ENCODE data around the gene SNX2. TPM values are rescaled to one million over a fixed set of nuclear protein-coding genes. Genes with fewer than 3 reads are reported as not detected.

SNX2 gene
- total and polyA plus RNA-seq, 2 donors (not counting 1 experiment from before 2014, with no cell fraction given) = 107 to 266 TPM

DNA sequence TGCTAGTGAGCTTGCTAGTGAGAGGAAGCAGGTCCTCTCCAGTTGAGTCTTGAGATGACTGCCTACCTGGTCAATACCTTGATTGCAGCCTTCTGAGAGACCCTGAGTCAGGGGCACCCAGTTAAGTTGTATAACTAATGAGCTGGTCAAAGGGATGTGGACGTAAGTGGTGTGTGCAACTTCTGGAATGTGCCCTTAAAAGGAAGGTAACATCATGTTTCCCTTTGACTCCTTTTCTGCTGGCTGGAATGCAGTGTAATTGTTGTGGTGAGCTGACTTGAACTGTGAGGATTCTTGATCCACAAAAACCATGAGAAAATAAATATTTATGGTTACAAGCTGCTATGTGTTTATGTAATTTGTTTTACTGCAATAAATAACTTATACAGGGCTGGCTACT lies 2.4 kb upstream of the SNX2 start:
- ChIA-PET POLR2A (no interaction called here), CTCF (interaction anchor here (1.2 to 2.3 kb wide), 2 partner anchors 11 to 15 kb away, joined by 4 to 7 read pairs; no protein-coding TSS in a partner anchor)
- Histone ChIP-seq H3K4me1 (ENCODE audit: control insufficient read depth in 2 of 2, insufficient read depth in 2 of 2, low read length in 2 of 2) (peaks cover 0 to 6% of the 10 kb centered on the region in 2 donors), H3K4me3 (ENCODE audit: control extremely low read depth in 1 of 5, extremely low read depth in 1 of 5, insufficient read depth in 1 of 5, low read depth in 2 of 5, low read length in 4 of 5) (no peak overlapping the region), H3K4me2 (replicated peaks; ENCODE audit: low read depth, low read length, poor library complexity, severe bottlenecking) (no peak overlapping the region), H3K27ac (ENCODE audit: low read length in 2 of 2) (no peak overlapping the region), H3K79me2 (ENCODE audit: control insufficient read depth, insufficient read depth, low read length) (peaks cover 27% of the 10 kb centered on the region), H3K36me3 (replicated peaks in 1 of 2; ENCODE audit: control extremely low read depth in 1 of 2, control insufficient read depth in 1 of 2, extremely low read depth in 1 of 2, insufficient read depth in 2 of 2, low read length in 1 of 2) (peaks cover 0 to 4% of the 10 kb centered on the region in 2 experiments), H3K27me3 (replicated peaks in 1 of 4; ENCODE audit: control extremely low read depth in 1 of 4, control insufficient read depth in 3 of 4, insufficient read depth in 4 of 4, low read length in 3 of 4) (no peaks in the 10 kb centered on the region), H3K9ac (ENCODE audit: low read length) (no peak overlapping the region), H2AFZ (ENCODE audit: insufficient read depth, low read depth, low read length, poor library complexity, severe bottlenecking) (no peak overlapping the region), H3K9me3 (ENCODE audit: control extremely low read depth in 1 of 3, control insufficient read depth in 2 of 3, insufficient read depth in 1 of 3, low read length in 2 of 3) (no peaks in the 10 kb centered on the region), H4K20me1 (ENCODE audit: control insufficient read depth, insufficient read depth, low read length, poor library complexity, severe bottlenecking) (peaks cover 9% of the 10 kb centered on the region)
- H3K9me3 Mint-ChIP-seq (ENCODE audit: insufficient read depth) = no peaks in the 10 kb centered on the region
- 100% methylated on average over 1 of the region's 1 CpG for WGBS (ENCODE audit: insufficient coverage)
- no peak overlapping the region for H3K27ac Mint-ChIP-seq
- peaks cover 14% of the 10 kb centered on the region for H3K4me1 Mint-ChIP-seq
- H3K4me3 Mint-ChIP-seq = no peak overlapping the region
- no peak for DNase-seq
- ATAC-seq (ENCODE audit: low read depth) = no peak
- H3K27me3 Mint-ChIP-seq = no peaks in the 10 kb centered on the region
- TF ChIP-seq EZH2 (IDR thresholded peaks at IDR 0.05; ENCODE audit: borderline replicate concordance, insufficient read depth, low read depth, low read length, poor library complexity, severe bottlenecking) (no peak), CTCF (IDR thresholded peaks at IDR 0.05) (no peak)
- intact Hi-C loops (cut with micrococcal nuclease) = loop anchor here (10.0 kb wide), 2 partner anchors 258 to 808 kb away; partner anchors contain the start of gene SRFBP1

GRCh38 chr5:122773619-122774018 lies 1.3 kb upstream of the SNX2 start:
- ATAC-seq (ENCODE audit: low read depth) (no peak), DNase-seq (no peak)
- H3K36me3 ChIP-seq (replicated peaks in 1 of 2; ENCODE audit: control extremely low read depth in 1 of 2, control insufficient read depth in 1 of 2, extremely low read depth in 1 of 2, insufficient read depth in 2 of 2, low read length in 1 of 2) = peaks cover 0 to 4% of the 10 kb centered on the region in 2 experiments
- no peak overlapping the region for H2AFZ ChIP-seq (ENCODE audit: insufficient read depth, low read depth, low read length, poor library complexity, severe bottlenecking)
- H3K9ac ChIP-seq (ENCODE audit: low read length) = no peak overlapping the region
- peak overlapping the region; percentile 43 for H3K27ac Mint-ChIP-seq
- intact Hi-C loops (cut with micrococcal nuclease) = loop anchor here (2.0 to 10.0 kb wide), 4 partner anchors 17 to 809 kb away; partner anchors contain the start of genes SNX24 and SRFBP1
- H3K9me3 ChIP-seq (ENCODE audit: control extremely low read depth in 1 of 3, control insufficient read depth in 2 of 3, insufficient read depth in 1 of 3, low read length in 2 of 3) = no peaks in the 10 kb centered on the region
- peaks cover 39% of the 10 kb centered on the region for H3K79me2 ChIP-seq (ENCODE audit: control insufficient read depth, insufficient read depth, low read length)
- H3K27ac ChIP-seq (ENCODE audit: low read length in 2 of 2) = no peak overlapping the region
- H3K9me3 Mint-ChIP-seq (ENCODE audit: insufficient read depth) = no peaks in the 10 kb centered on the region
- CTCF ChIA-PET = interaction anchor here (1.1 to 4.0 kb wide), 3 partner anchors 9 to 70 kb away, joined by 3 to 54 read pairs (median 7); no protein-coding TSS in a partner anchor
- H4K20me1 ChIP-seq (ENCODE audit: control insufficient read depth, insufficient read depth, low read length, poor library complexity, severe bottlenecking) = peaks cover 12% of the 10 kb centered on the region
- WGBS (ENCODE audit: insufficient coverage) = no CpG with 5 or more reads among the region's 3 CpGs
- no peak overlapping the region for H3K4me3 ChIP-seq (ENCODE audit: control extremely low read depth in 1 of 5, extremely low read depth in 1 of 5, insufficient read depth in 1 of 5, low read depth in 2 of 5, low read length in 4 of 5)
- POLR2A ChIA-PET = no interaction called here
- H3K4me1 ChIP-seq (ENCODE audit: control insufficient read depth in 2 of 2, insufficient read depth in 2 of 2, low read length in 2 of 2) = peaks cover 9 to 12% of the 10 kb centered on the region in 2 donors
- no peak overlapping the region for H3K4me2 ChIP-seq (replicated peaks; ENCODE audit: low read depth, low read length, poor library complexity, severe bottlenecking)
- H3K4me1 Mint-ChIP-seq = peaks cover 22% of the 10 kb centered on the region
- H3K27me3 ChIP-seq (replicated peaks in 1 of 4; ENCODE audit: control extremely low read depth in 1 of 4, control insufficient read depth in 3 of 4, insufficient read depth in 4 of 4, low read length in 3 of 4) = no peaks in the 10 kb centered on the region
- no peak for TF ChIP-seq EZH2 (IDR thresholded peaks at IDR 0.05; ENCODE audit: borderline replicate concordance, insufficient read depth, low read depth, low read length, poor library complexity, severe bottlenecking)
- TF ChIP-seq CTCF (IDR thresholded peaks at IDR 0.05) = no peak
- no peaks in the 10 kb centered on the region for H3K27me3 Mint-ChIP-seq
- H3K4me3 Mint-ChIP-seq = peak overlapping the region; percentile 89

Data from B cell (primary cell).